Peyer's patch (tissue), 4 donors: ENCODE measurements around the gene BCAS1. TPM values are rescaled to one million over a fixed set of nuclear protein-coding genes. Genes with fewer than 3 reads are reported as not detected.
A peak's percentile ranks its signal among the peaks of the same experiment; 100 is the strongest.

Source experiments
- DNase-seq, 3 donors: peaks; one replicate each; pipeline ENCODE4 v3.0.0-alpha.2; 2017 to 2019
- H3K27ac ChIP-seq, 4 donors: fragments of 200-600 bp; sonication (generic); one replicate each; pipeline ENCODE4 v1.5.1; 2016 to 2019
- H3K27me3 ChIP-seq, 2 donors: fragments of 200-600 bp; sonication (generic); one replicate each; pipeline ENCODE4 v1.5.1; 2019
- H3K36me3 ChIP-seq, 3 donors: fragments of 200-600 bp; sonication (generic); one replicate each; pipeline ENCODE4 v1.5.1; 2016 to 2019
- H3K4me1 ChIP-seq, 4 donors: fragments of 200-600 bp; sonication (generic); one replicate each; pipeline ENCODE4 v1.5.1; 2016 to 2019
- H3K4me3 ChIP-seq, 4 donors: fragments of 200-600 bp; sonication (generic); 1 replicate in 3 of 4; 2 replicates in 1 of 4; pipeline ENCODE4 v1.5.1; 2016 to 2019; ENCODE audit warnings: mild to moderate bottlenecking in 1 of 4
- H3K9me3 ChIP-seq, 4 donors: fragments of 200-600 bp; sonication (generic); one replicate each; pipeline ENCODE4 v1.5.1; 2016 to 2019; ENCODE audit warnings: mild to moderate bottlenecking in 1 of 4
- POLR2A ChIP-seq, 2 donors: fragments of 450-650 bp; IDR thresholded peaks; one replicate each; pipeline ENCODE4 v1.5.1; 2017; ENCODE audit warnings: antibody characterized with exemption in 2 of 2, mild to moderate bottlenecking in 2 of 2, moderate library complexity in 2 of 2
- total RNA-seq, 4 donors: library from RNA; depleted of rRNA; stranded (reverse); fragments of >200 nt; gene quantifications; one replicate each; pipeline ENCODE4 v1.1.0, GENCODE V29; 2016
- TF ChIP-seq, protein P1 (sequence below), 6 experiments: fragments of 450-650 bp in 4 of 6; fragments of 200-600 bp in 2 of 6; sonication (generic) in 1 of 6; IDR thresholded peaks; one replicate each; pipeline ENCODE4 v1.5.1; 2017 to 2019; ENCODE audit warnings: antibody characterized with exemption in 6 of 6, mild to moderate bottlenecking in 3 of 6, moderate library complexity in 1 of 6

The BCAS1 gene
- total RNA-seq, 4 donors from 2014 or later, result 21.5 to 58.1 (median 43.2) TPM

DNA sequence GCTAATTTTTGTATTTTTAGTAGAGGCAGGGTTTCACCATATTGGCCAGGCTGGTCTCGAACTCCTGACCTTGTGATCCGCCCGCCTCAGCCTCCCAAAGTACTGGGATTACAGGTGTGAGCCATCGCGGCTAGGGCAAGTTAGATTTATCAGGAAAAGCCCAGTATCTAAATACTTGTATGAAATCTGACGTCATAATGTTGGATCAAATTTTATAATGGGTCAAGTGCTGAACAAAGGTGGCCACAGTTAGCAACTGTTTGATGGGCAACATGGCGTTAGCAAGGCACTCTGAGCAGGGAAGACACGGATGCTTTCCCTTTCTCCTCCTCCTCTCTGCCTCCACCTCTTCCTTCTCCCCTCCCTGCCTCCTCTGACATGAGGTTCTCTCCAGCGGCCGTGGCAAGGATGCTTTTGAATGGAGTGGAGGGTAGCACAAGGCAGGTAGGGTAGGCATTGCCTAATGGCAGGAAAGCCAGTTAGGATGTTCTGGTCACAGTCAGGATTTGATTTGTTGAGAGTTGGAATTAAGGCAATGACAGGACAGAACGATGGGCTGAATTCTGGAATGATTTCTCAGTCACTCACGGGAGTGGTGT, 149.6 kb downstream of the BCAS1 start:
- Histone ChIP-seq H3K27me3 (no peaks in the 10 kb centered on the region), H3K4me3 (no peak overlapping the region), H3K27ac (peak overlapping the region in 1 of 4 donors; percentile 78), H3K9me3 (no peaks in the 10 kb centered on the region), H3K4me1 (peaks cover 0 to 13% (median 5%) of the 10 kb centered on the region in 4 donors), H3K36me3 (no peaks in the 10 kb centered on the region)
- peak in 2 of 3 donors; percentile 12 to 23 for DNase-seq
- TF ChIP-seq POLR2A (IDR thresholded peaks at IDR 0.05), result no peak
- TF ChIP-seq, protein P1, sequence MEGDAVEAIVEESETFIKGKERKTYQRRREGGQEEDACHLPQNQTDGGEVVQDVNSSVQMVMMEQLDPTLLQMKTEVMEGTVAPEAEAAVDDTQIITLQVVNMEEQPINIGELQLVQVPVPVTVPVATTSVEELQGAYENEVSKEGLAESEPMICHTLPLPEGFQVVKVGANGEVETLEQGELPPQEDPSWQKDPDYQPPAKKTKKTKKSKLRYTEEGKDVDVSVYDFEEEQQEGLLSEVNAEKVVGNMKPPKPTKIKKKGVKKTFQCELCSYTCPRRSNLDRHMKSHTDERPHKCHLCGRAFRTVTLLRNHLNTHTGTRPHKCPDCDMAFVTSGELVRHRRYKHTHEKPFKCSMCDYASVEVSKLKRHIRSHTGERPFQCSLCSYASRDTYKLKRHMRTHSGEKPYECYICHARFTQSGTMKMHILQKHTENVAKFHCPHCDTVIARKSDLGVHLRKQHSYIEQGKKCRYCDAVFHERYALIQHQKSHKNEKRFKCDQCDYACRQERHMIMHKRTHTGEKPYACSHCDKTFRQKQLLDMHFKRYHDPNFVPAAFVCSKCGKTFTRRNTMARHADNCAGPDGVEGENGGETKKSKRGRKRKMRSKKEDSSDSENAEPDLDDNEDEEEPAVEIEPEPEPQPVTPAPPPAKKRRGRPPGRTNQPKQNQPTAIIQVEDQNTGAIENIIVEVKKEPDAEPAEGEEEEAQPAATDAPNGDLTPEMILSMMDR (IDR thresholded peaks at IDR 0.05), result no peak

DNA sequence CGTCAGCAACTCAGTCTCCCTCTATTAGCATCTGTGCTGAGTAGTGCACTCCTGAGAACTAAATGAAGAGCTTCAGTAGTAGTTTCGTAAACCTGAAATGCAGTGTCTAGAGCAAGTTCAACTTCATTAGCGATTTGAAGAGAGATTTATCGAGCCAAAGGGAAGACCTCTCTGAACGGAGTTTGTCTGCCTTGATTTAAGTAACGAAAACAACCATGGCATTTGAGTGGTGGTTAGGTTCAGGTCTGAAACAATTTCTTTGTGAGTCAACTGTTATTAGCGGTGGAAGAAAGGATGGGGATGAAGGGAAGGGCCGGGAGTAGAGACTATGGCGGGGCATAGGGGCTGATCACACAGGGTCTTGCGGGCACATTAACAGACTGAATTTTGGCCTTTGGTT, 150.5 kb downstream of the BCAS1 start:
- H3K27me3 ChIP-seq, result no peaks in the 10 kb centered on the region
- H3K4me1 ChIP-seq, result peaks cover 0 to 18% (median 6%) of the 10 kb centered on the region in 4 donors
- no peak for TF ChIP-seq POLR2A (IDR thresholded peaks at IDR 0.05)
- TF ChIP-seq, protein P1 (IDR thresholded peaks at IDR 0.05), result no peak
- no peak overlapping the region for H3K4me3 ChIP-seq
- no peaks in the 10 kb centered on the region for H3K36me3 ChIP-seq
- no peak overlapping the region for H3K27ac ChIP-seq
- peak in 1 of 3 donors; percentile 25 for DNase-seq
- H3K9me3 ChIP-seq, result no peaks in the 10 kb centered on the region

DNA sequence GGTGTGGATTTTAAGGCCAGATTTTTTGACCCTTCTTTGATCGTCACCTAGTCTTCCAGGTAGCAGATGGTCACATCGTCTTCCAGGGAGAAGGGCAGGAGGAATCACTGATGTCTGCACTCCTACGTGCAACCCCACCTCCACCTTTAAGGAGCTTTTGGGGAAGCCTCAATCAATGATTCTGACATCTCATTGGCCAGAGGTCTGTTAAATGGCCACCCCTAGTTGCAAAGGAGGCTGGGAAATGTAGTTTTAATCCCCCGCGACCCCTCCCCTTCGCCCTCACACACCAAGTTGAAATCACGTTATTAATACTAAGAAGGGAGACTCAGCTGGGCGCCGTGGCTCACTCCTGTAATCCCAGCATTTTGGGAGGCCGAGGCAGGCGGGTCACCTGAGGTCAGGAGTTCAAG, 151.4 kb downstream of the BCAS1 start:
- no peaks in the 10 kb centered on the region for H3K27me3 ChIP-seq
- peaks cover 0 to 26% (median 8%) of the 10 kb centered on the region in 4 donors for H3K4me1 ChIP-seq
- TF ChIP-seq POLR2A (IDR thresholded peaks at IDR 0.05), result no peak
- TF ChIP-seq, protein P1 (IDR thresholded peaks at IDR 0.05), result no peak

DNA sequence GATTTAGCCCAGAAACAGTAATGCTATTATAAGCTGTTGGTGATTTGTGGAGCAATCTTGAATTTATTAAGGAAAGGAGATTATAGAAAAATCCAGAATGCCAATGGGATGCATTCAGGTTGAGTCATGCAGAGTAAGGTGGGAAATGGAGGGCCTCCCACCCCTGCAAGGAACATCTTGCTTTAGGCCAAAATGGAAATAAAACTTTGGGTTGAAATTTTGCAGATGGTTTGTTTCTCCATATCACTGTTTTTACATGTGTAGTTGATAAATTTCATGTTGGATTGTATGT, 152.4 kb downstream of the BCAS1 start:
- Histone ChIP-seq H3K4me3 (no peak overlapping the region), H3K4me1 (peaks cover 0 to 26% (median 8%) of the 10 kb centered on the region in 4 donors), H3K9me3 (no peaks in the 10 kb centered on the region), H3K27me3 (no peaks in the 10 kb centered on the region), H3K27ac (peak overlapping the region in 2 of 4 donors; percentile 33 to 87), H3K36me3 (no peaks in the 10 kb centered on the region)
- TF ChIP-seq, protein P1 (IDR thresholded peaks at IDR 0.05), result no peak
- no peak for DNase-seq

More for the DNA sequence above, 151.4 kb downstream of the BCAS1 start:
- Histone ChIP-seq H3K27ac (no peak overlapping the region), H3K9me3 (no peaks in the 10 kb centered on the region), H3K4me3 (no peak overlapping the region), H3K36me3 (no peaks in the 10 kb centered on the region)
- DNase-seq, result peak in 2 of 3 donors; percentile 16 to 42

DNA sequence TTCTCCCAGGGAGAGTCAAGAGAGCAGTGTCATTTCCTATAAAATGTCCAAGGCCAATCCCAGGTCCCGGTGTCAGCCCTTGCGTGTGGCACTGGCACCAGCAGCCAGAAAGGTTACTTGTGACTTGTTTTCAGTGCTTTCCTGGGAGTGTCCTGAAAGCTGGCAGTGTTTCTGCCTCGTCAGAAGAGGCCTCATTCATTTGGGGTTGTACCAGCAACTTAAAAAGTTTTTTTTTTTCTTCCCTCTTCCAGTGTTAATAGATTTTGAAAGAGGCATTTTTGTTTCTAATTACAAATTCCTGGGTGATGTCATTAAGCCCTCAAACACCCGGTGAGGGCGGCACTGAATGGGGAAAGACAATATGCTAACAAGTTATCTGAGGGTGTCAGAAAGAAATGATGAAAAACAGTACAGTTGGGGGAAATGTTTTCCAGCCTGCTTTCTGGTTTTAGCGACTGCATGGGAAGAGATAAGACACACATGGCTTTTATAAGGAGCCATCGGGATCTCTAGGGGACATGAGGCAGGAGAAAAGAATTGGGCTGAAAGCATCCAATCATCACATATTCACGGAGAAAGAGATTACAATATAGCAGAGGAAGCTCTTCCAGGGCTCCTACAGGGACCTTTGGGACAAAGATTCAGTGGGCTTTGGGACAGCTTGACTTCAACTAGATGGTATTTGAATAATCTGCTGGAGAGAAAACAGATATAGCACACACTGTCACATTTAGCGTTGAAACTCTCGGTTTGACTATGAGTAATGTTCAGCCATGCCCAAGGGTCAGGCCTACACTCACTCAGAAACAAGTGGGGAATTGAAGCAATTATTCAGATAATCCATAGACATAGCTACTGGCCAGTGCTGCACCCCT, 153.0 kb downstream of the BCAS1 start:
- DNase-seq, result peak in 2 of 3 donors; percentile 25 to 59
- TF ChIP-seq POLR2A (IDR thresholded peaks at IDR 0.05), result no peak
- TF ChIP-seq, protein P1 (IDR thresholded peaks at IDR 0.05), result no peak
- H3K4me1 ChIP-seq, result peaks cover 0 to 26% (median 8%) of the 10 kb centered on the region in 4 donors
- H3K36me3 ChIP-seq, result no peaks in the 10 kb centered on the region
- H3K27me3 ChIP-seq, result no peaks in the 10 kb centered on the region
- H3K9me3 ChIP-seq, result no peaks in the 10 kb centered on the region
- peak overlapping the region; percentile 64 to 90 (median 84) for H3K27ac ChIP-seq
- no peak overlapping the region for H3K4me3 ChIP-seq
